IPS-15b (cell line): ENCODE measurements around the gene TSNAX.
"Not testable (repeated sequence)": the region's sequence is repeated elsewhere in the genome, so short reads cannot be mapped to it uniquely, and the experiment has no call there.

Experiments used
- H3K27me3 ChIP-seq: one replicate; pipeline ENCODE4 v1.6.1; 2013; ENCODE audit warnings: low read length; ENCODE audit not compliant: control insufficient read depth, insufficient read depth
- H3K36me3 ChIP-seq: one replicate; pipeline ENCODE4 v1.6.1; 2013; ENCODE audit warnings: low read length; ENCODE audit not compliant: control insufficient read depth, insufficient read depth
- H3K4me1 ChIP-seq: one replicate; pipeline ENCODE4 v1.6.1; 2013; ENCODE audit warnings: mild to moderate bottlenecking, low read length; ENCODE audit not compliant: control insufficient read depth, insufficient read depth
- H3K4me3 ChIP-seq: one replicate; pipeline ENCODE4 v1.5.1; 2013; ENCODE audit warnings: low read depth, low read length
- H3K9ac ChIP-seq: one replicate; pipeline ENCODE4 v1.6.1; 2013; ENCODE audit warnings: low read depth, mild to moderate bottlenecking, low read length
- H3K9me3 ChIP-seq: one replicate; pipeline ENCODE4 v1.6.1; 2013; ENCODE audit warnings: mild to moderate bottlenecking, low read length; ENCODE audit not compliant: control insufficient read depth, insufficient read depth

The TSNAX gene

DNA sequence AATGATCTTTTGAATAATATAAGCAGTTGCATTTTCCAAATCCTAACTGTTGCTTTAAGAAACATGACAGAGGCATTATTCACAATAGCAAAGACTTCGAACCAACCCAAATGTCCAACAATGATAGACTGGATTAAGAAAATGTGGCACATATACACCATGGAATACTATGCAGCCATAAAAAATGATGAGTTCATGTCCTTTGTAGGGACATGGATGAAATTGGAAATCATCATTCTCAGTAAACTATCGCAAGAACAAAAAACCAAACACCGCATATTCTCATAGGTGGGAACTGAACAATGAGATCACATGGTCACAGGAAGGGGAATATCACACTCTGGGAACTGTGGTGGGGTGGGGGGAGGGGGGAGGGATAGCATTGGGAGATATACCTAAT, 41.8 kb downstream of the TSNAX start:
- not testable (repeated sequence) for H3K27me3 ChIP-seq, H3K9me3 ChIP-seq, H3K36me3 ChIP-seq, H3K4me1 ChIP-seq, H3K9ac ChIP-seq, H3K4me3 ChIP-seq

DNA sequence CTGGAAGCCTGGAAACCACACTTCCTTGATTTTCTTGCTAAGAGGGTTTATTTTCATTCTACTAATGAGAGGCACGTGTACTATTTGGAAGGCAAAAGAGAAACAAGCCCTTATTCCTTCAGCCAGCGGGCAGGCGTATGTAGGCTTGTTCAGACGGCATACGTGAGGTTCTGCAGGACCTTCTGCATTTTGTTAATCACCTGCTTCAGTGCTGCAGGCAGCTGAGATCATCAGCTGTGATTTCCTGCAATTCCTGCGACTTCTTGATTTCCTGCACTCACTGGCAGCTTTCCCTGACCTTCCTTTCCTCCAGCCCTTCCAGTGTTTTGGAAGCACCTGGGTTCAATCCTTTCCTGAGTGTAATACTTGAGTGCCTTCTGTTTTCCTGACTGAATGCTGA, 43.4 kb downstream of the TSNAX start:
- no peaks in the 10 kb centered on the region for H3K4me1 ChIP-seq
- no peaks in the 10 kb centered on the region for H3K9me3 ChIP-seq
- H3K27me3 ChIP-seq: no peaks in the 10 kb centered on the region
- no peak overlapping the region for H3K4me3 ChIP-seq
- H3K36me3 ChIP-seq: no peaks in the 10 kb centered on the region
- H3K9ac ChIP-seq: no peak overlapping the region

DNA sequence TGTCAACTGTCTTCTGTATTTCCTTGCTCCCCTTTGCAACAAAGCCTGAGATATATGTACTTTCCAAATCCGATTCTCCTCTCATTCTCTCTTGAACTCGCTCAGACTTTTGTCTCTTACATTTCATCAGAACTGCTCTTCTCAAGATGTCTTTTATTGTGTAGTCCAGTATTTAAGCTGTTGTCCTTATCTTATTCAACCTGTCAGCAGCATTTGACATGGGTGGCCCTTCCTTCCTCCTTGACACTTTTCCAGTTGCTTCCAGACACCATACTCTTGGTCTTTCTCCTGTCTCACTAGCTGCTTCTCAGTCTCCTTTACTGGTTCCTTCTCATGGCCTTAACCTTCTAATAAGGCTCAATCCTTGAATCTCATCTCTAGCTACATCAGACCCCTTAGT, 47.0 kb downstream of the TSNAX start:
- no peaks in the 10 kb centered on the region for H3K9me3 ChIP-seq
- H3K36me3 ChIP-seq: no peaks in the 10 kb centered on the region
- H3K4me3 ChIP-seq: no peak overlapping the region
- no peaks in the 10 kb centered on the region for H3K4me1 ChIP-seq
- no peaks in the 10 kb centered on the region for H3K27me3 ChIP-seq
- no peak overlapping the region for H3K9ac ChIP-seq

DNA sequence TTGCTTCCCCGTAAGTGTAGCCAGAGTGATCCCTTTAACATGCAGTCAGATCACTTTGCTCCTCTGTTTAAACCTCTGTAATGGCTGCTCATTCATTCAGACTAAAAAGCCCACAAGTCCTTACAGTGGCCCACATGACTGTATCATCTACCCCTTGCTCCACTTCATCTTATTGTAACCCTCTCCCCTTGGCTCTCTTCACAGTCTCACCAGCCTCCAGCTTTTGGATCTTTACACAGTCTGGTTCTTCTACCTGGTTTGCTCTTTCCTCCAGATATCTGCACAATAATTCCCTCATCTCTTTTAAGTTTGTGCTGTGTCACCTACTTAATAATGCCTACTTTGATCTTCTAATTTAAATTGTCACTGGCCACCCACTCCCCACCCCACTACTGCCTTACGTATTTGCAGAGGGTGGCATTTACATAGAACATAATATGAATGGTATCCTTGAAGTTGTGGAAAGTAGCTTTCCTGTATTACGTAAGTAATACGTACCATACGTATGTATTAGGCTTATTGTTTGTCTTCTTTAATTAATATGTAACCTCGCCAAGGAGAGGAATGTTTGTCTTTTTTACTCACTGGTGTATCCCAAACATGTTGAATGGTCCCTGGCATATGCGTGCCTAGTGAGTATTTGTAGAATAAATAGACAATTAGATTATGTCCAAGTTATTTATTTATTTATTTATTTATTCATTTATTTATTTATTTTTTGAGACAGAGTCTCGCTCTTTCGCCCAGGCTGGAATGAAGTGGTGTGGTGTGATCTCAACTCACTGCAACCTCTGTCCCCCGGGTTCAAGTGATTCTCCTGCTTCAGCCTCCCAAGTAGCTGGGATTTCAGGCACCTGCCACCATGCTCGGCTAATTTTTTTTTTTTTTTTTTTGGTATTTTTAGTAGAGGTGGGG, 48.6 kb downstream of the TSNAX start:
- Histone ChIP-seq H3K9me3 (no peaks in the 10 kb centered on the region), H3K4me3 (no peak overlapping the region), H3K9ac (no peak overlapping the region), H3K36me3 (no peaks in the 10 kb centered on the region), H3K4me1 (no peaks in the 10 kb centered on the region), H3K27me3 (no peaks in the 10 kb centered on the region)

- Histone ChIP-seq H3K9ac (no peak overlapping the region), H3K36me3 (no peaks in the 10 kb centered on the region), H3K4me3 (no peak overlapping the region), H3K4me1 (no peaks in the 10 kb centered on the region), H3K27me3 (no peaks in the 10 kb centered on the region), H3K9me3 (no peaks in the 10 kb centered on the region)
These were observed 52.4 kb downstream of the TSNAX start for GRCh38 chr1:231580874-231581273.

DNA sequence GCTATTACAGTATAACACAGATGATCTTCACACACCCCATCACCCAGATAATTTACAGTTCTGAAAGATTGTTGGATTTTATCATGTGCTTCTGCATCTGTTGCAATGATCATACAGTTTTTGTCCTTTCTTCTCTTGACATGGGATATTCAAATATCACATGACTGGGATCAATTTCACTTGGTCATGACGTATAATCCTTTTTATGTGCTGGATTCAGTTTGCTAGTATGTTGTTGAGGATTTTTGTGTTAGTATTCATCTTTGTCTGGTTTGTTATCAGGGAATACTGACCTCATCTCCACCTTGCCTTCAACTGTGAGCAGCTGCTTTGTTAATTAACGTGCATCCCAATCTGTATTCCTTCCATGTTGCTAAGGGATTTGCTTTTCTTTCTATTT, 53.4 kb downstream of the TSNAX start:
- no peak overlapping the region for H3K9ac ChIP-seq
- H3K4me1 ChIP-seq: no peaks in the 10 kb centered on the region
- no peaks in the 10 kb centered on the region for H3K36me3 ChIP-seq
- no peaks in the 10 kb centered on the region for H3K9me3 ChIP-seq
- H3K27me3 ChIP-seq: no peaks in the 10 kb centered on the region
- no peak overlapping the region for H3K4me3 ChIP-seq

- H3K4me3 ChIP-seq: no peak overlapping the region
- H3K4me1 ChIP-seq: no peaks in the 10 kb centered on the region
- no peak overlapping the region for H3K9ac ChIP-seq
- no peaks in the 10 kb centered on the region for H3K36me3 ChIP-seq
- H3K9me3 ChIP-seq: no peaks in the 10 kb centered on the region
- no peaks in the 10 kb centered on the region for H3K27me3 ChIP-seq
These were observed 54.9 kb downstream of the TSNAX start for GRCh38 chr1:231583376-231583775.

DNA sequence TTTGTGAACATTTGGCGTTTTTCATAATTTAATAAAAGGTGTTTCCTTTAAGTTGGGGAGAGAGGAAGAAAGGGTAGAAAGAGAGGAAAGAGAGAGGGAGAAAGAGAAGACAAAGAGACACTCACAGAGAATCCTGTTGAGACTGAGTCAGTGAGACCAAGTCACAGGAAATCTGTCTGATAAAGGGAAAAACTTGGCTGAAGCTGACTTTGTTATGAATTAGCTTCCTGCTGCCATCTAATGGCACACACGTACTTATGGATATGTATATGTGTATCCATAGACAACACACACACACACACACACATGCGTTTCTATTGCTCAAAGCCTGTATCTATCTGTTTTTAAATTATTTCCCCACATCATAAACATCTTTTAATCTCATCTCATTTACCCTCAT, 55.6 kb downstream of the TSNAX start:
- Histone ChIP-seq H3K9ac (no peak overlapping the region), H3K9me3 (no peaks in the 10 kb centered on the region), H3K4me1 (no peaks in the 10 kb centered on the region), H3K4me3 (no peak overlapping the region), H3K27me3 (no peaks in the 10 kb centered on the region), H3K36me3 (no peaks in the 10 kb centered on the region)

- Histone ChIP-seq H3K27me3 (no peaks in the 10 kb centered on the region), H3K4me3 (no peak overlapping the region), H3K4me1 (no peaks in the 10 kb centered on the region), H3K36me3 (no peaks in the 10 kb centered on the region), H3K9ac (no peak overlapping the region), H3K9me3 (no peaks in the 10 kb centered on the region)
These were observed 56.5 kb downstream of the TSNAX start for GRCh38 chr1:231584921-231585320.

DNA sequence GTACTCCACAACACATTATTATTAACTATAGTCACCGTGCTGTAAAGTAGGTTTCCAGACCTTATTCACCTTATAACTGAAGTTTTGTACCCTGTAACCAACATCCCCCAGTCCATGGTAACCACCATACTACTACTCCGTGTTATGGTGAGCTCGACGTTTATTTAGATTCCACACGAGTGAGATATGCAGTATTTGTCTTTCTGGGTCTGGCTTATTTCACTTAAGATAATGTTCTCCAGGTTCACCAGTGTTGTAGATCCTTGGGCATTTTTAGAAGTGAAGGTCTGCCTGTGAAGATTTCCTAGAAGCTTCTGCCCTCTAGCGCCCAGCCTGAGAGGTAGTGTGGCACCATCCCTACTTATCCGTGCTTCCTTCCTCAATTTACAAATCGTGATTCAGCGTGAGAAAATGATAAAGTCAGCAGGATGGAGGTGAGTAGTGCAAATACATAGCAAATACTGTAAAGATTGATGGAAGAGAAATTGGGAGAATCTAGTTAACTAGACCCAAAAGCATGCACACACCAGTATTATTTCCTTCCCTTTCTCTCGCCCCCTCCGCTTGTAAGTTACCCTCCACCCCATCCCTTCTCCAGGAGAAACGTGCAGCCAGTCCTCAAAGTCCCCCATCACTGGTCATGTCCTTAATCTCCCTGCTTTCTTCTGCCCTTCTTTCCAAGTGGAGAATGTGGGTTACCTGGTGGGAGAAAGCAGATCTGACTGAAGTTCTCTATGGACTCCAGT, 62.2 kb downstream of the TSNAX start:
- Histone ChIP-seq H3K9me3 (no peaks in the 10 kb centered on the region), H3K9ac (no peak overlapping the region), H3K4me1 (no peaks in the 10 kb centered on the region), H3K36me3 (no peaks in the 10 kb centered on the region), H3K4me3 (no peak overlapping the region), H3K27me3 (no peaks in the 10 kb centered on the region)

DNA sequence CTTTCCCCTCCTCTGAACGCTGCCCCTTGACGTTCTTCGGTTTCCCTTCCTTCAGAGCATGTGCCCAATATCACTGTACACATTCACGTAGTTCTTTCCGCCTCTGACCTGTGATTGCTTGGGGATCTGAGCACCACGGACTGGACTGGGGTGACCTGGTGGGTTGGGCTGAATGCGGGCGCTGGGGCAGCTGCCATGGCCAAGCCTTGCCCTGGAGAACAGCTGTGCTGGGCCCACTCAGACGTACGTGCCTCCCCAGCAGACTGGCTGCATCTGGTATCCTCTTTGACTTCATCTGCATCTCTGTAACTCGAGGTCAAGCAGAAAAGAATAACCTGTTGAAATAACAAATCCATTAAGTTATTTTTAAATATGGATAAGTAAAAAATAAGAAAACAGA, 63.0 kb downstream of the TSNAX start:
- H3K4me3 ChIP-seq: no peak overlapping the region
- no peaks in the 10 kb centered on the region for H3K27me3 ChIP-seq
- H3K36me3 ChIP-seq: no peaks in the 10 kb centered on the region
- H3K4me1 ChIP-seq: no peaks in the 10 kb centered on the region
- H3K9ac ChIP-seq: no peak overlapping the region
- no peaks in the 10 kb centered on the region for H3K9me3 ChIP-seq

DNA sequence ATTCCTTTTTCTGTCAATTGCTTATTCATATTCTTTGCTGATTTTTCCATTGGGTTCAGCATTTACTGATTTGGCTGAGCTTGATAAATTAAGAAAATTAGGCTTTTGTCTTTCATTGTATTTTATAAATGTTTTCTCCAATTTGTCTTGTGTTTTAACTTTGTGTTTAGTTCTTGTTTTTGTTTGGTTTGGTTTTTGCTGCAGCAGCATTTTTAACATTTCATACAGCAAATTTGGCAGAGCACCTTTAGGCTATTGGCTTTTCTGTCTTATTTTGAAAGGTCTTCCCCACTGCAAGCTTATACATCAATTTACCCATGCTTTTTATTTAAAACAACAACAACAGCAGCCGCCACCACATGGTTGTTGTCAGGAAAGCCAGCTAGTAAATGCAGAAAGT, 64.3 kb downstream of the TSNAX start:
- Histone ChIP-seq H3K4me3 (no peak overlapping the region), H3K9me3 (no peaks in the 10 kb centered on the region), H3K27me3 (no peaks in the 10 kb centered on the region), H3K36me3 (no peaks in the 10 kb centered on the region), H3K4me1 (no peaks in the 10 kb centered on the region), H3K9ac (no peak overlapping the region)
